Neuron (in vitro differentiated cells): ENCODE results near the gene RRAGD.

Experiments used
- H2AFZ ChIP-seq: one replicate; pipeline ENCODE4 v1.6.1; 2013; ENCODE audit warnings: low read depth, mild to moderate bottlenecking, inconsistent platforms, low read length, moderate library complexity
- H3K27me3 ChIP-seq: one replicate; pipeline ENCODE4 v1.6.1; 2013; ENCODE audit warnings: low read length; ENCODE audit not compliant: insufficient read depth
- H3K36me3 ChIP-seq: one replicate; pipeline ENCODE4 v1.6.1; 2013; ENCODE audit warnings: low read length; ENCODE audit not compliant: insufficient read depth
- H3K4me1 ChIP-seq: one replicate; pipeline ENCODE4 v1.6.1; 2013; ENCODE audit warnings: low read length; ENCODE audit not compliant: insufficient read depth
- H3K4me3 ChIP-seq: 2 replicates; pipeline ENCODE4 v1.5.1; 2013; ENCODE audit warnings: mild to moderate bottlenecking, low read length, moderate library complexity
- H3K9me3 ChIP-seq: one replicate; pipeline ENCODE4 v1.6.1; 2013; ENCODE audit warnings: low read length

Gene RRAGD

DNA sequence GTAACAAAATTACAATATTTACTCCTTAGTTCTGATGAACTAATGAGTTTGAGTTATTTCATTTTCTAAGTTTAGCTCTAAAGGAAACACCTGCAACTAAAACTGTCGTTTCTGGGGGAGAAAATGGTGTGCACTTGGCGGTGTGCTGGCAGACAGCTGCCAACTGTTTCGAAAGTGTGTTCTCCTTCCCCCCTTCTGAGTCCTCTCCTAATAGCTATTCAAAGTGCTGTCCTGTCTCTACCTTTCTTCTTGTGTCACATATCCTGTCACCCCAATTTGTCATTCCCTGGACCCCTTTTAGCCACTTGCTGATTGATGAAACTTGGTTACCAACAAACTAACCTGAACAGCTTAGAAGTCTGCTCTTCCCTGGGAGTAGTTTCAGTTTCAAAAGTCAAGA lies 54.7 kb downstream of the RRAGD start:
- no peak overlapping the region for H3K4me3 ChIP-seq
- peaks cover 8% of the 10 kb centered on the region for H3K4me1 ChIP-seq
- H3K9me3 ChIP-seq = no peaks in the 10 kb centered on the region
- H2AFZ ChIP-seq = no peak overlapping the region
- H3K27me3 ChIP-seq = no peaks in the 10 kb centered on the region
- no peaks in the 10 kb centered on the region for H3K36me3 ChIP-seq

DNA sequence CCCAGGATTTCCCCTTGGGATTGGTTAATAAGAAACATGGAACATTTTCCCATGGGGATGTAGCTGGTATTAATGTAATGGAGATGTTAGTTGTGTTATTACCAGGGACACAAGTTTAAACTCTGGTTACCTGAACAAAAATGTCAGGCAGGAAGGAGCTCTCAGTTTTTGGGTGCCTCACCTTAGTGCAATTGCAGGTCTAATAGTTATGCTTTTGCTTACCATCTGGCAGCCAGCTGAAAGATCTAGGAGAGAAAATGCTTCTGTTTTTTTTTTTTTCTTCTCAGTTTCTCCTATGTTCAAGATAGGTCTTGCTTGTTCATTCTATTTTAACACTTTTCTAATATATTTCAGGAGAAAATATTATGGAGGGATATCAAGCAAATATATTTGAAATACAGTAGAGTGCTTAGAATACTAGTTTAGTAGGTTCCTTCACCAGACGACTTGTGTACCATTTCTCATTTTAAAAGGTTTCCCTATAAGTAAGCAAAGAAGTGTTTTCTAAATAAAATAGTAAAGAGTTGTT lies 55.4 kb downstream of the RRAGD start:
- H3K4me3 ChIP-seq = no peak overlapping the region
- H3K36me3 ChIP-seq = no peaks in the 10 kb centered on the region
- H3K9me3 ChIP-seq = no peaks in the 10 kb centered on the region
- H3K4me1 ChIP-seq = peaks cover 8% of the 10 kb centered on the region
- no peaks in the 10 kb centered on the region for H3K27me3 ChIP-seq
- no peak overlapping the region for H2AFZ ChIP-seq

DNA sequence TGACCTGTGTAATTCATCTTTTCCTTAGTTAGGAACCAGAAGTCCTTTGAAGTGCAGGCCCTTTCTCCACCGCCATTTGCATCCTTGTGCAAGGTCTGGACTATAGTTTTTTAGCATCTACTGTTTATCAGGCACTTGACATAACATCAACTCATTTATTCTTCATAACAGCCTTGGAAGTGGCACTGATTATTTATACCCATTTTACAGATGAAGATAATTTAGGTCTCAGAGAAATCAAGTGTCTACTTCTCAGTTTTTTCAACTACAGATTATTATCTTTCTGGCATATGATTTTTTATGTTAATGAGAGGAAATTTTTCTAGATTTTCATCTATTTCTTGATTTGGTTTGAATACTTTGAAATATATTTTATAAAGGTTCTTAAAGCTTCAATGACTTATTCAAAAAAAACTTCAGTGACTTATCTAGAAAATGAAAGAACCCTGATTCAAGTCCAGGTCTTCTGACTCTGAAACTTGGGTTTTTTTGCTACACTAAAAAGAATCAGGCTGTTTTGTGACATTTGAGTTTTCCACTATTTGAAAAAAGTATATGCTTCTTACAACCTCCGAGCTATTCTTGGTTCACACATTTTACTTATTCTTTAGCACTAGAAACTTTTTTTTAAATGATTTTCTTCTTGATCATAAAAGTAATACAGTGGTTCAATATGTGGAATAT lies 56.4 kb downstream of the RRAGD start:
- H3K4me3 ChIP-seq = no peak overlapping the region
- H3K9me3 ChIP-seq = no peaks in the 10 kb centered on the region
- H3K4me1 ChIP-seq = peaks cover 11% of the 10 kb centered on the region
- no peak overlapping the region for H2AFZ ChIP-seq
- no peaks in the 10 kb centered on the region for H3K27me3 ChIP-seq
- no peaks in the 10 kb centered on the region for H3K36me3 ChIP-seq

DNA sequence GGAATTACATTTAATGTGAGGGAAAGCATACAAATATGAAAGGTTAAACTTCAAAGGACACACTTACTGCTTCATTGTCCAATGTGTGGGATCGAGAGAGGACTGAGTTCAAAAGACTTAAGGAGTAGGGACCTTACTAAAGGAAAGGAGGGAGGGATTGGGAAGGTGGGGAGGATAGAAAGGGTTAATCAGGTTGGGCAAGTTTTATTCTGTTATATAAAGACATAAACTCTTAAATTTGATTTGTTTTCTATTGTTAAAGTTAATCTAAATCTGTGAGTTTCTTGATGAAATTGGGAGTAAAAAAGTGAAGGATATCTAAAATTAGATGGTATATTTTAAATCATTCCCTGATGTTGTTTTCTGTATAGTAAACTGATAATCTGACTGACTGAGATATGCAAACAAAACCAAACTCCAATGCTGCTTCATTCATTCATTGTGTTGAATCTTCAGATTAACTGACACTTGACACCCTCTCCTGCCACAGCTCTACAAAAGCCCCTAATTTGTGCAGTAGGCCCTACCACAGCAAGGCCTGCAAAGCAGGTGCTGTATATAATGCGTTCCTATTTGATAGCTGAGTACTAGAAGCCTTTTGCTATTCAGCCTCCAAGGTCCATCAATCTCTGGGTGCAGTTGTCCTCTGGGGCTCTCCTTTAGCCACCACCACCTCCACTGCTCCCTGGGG lies 58.2 kb downstream of the RRAGD start:
- Histone ChIP-seq H3K4me3 (peak overlapping the region; percentile 93), H3K36me3 (no peaks in the 10 kb centered on the region), H3K9me3 (no peaks in the 10 kb centered on the region), H3K27me3 (no peaks in the 10 kb centered on the region), H3K4me1 (peaks cover 11% of the 10 kb centered on the region), H2AFZ (no peak overlapping the region)

DNA sequence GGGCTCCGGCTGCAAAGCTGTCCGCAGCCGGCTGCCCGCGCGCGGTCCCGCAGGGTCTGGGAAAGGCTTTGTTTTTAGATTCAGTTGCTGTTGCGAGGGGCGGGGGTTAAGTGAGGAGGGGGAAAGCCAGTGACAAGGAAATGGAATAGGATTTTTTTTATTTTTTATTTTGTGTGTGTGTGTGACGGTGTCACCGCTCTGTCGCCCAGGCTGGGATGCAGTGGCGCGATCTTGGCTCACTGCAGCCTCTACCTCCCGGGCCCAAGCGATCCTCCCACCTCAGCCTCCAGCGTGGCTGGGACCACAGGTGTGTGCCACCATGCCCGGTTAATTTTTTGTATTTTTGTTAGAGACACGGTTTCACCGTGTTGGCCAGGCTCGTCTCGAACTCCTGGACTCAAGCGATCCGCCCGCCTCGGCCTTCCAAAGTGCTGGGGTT lies 58.9 kb downstream of the RRAGD start:
- Histone ChIP-seq H3K9me3 (no peaks in the 10 kb centered on the region), H2AFZ (peak overlapping the region; percentile 53), H3K4me1 (peaks cover 14% of the 10 kb centered on the region), H3K4me3 (peak overlapping the region; percentile 93), H3K36me3 (no peaks in the 10 kb centered on the region), H3K27me3 (no peaks in the 10 kb centered on the region)

DNA sequence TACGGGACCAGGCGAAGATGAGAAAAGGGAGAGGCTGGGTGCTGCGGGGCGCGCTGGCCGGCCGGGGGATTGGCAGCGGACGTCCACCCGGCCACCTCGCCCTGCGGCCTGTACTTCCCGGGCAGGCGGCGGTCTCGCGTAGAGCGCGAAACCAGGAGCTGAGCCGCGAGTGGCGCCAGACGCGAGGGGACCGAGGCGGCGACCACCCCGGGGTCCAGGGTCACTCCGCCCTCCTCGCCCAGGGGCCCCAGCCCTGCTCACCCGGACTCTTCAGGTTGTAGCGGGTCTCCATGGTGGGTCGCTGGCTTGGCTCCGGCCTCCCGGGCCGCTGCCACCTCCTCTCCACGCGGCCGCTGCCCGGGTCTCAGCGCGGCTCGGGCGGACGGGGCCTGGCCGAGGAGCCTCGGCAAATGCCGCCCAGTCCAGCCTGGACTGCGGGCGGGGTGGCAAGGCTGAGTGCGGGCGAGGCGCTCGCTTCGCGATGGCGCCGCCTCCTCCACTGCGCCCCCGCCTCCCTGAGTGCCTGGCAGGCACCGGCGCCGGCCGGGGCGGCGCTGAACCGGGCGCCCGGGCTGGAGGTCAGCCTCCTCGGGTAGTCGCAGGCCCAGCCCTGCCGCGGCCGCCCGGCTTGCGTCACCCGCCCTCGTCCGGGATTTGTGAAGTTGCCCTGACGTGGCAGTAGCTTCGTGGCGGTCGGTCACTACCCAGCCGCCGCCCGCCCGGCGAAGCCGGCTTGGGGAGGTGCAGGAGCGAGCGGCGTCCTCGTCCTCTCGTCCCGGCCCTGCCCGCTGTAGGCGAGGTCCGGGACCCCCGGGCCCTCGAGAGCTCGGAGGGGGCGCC lies 59.6 kb downstream of the RRAGD start, which contains the start of gene UBE2J1:
UBE2J1 (minus strand) TSS at position 445 of the 840 bp plus-strand sequence; CDS start at position 292, 153 bp downstream.
- H3K9me3 ChIP-seq = no peaks in the 10 kb centered on the region
- peak within 1 kb of the TSS; percentile 53 for H2AFZ ChIP-seq
- H3K36me3 ChIP-seq = no peaks in the 10 kb centered on the region
- no peaks in the 10 kb centered on the region for H3K27me3 ChIP-seq
- peak within 1 kb of the TSS; percentile 93 for H3K4me3 ChIP-seq
- H3K4me1 ChIP-seq = peaks cover 20% of the 10 kb centered on the region

DNA sequence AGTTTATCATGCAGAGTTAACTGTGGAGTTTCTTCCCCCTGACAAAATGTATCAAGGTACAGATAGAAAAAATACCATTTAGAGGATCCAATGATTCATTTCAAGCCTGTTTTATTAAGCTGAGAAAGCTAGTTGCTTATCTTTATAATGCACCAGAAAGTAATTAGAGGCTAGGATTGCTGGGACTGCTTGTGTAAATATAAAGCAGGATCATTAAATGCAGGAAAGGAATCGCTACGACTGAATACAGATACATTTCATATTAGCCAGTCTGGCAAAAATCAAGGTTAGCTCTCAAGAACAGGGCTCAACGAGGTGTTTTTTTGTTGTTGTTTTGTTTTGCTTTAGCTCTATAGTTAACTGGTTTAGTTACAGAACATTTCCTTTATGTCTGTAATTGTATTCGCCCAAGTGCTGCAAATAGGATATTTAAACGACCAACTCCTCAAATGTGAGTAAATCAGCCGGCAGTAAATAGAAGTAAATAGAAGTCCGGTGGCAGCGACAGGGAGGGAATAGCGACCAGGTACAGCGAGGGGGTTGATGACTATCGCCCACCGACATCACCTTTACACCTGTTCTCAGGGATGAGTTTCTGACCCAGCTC lies 60.3 kb downstream of the RRAGD start:
- H2AFZ ChIP-seq = peak overlapping the region; percentile 53
- H3K27me3 ChIP-seq = no peaks in the 10 kb centered on the region
- no peaks in the 10 kb centered on the region for H3K9me3 ChIP-seq
- peaks cover 22% of the 10 kb centered on the region for H3K4me1 ChIP-seq
- no peaks in the 10 kb centered on the region for H3K36me3 ChIP-seq
- peak overlapping the region; percentile 93 for H3K4me3 ChIP-seq

DNA sequence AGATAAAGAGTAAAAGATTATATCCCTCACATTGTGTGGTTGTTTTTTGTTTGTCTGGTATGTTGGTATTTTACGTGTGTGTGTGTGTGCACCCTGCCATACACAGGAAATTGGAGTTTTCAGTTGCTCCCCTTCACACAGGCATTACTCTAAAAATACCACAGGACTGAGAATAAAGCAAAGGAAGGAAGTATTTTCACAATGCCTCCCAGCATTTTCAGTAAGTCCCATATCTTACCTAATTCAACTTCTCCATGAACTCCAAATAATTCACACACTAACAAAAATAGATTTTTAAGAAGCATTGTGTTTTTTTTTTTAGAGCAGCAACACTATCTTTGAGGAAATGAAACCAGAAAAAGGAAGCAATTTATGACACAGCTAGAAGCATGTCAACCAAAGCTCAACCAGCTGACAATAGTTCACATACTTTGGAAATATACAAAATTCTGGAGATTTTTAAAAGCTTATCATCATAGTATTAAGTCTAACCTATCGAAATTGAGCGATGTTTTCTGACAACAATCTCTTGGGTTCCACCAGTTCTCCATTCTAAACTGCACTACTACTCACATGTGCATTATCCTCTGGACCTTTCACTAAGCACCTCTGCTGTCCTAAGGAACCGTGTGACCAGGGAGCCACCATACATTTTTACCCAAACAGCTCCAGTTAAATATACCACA lies 61.6 kb downstream of the RRAGD start:
- Histone ChIP-seq H3K4me3 (no peak overlapping the region), H2AFZ (no peak overlapping the region), H3K9me3 (no peaks in the 10 kb centered on the region), H3K27me3 (no peaks in the 10 kb centered on the region), H3K4me1 (peaks cover 22% of the 10 kb centered on the region), H3K36me3 (no peaks in the 10 kb centered on the region)

DNA sequence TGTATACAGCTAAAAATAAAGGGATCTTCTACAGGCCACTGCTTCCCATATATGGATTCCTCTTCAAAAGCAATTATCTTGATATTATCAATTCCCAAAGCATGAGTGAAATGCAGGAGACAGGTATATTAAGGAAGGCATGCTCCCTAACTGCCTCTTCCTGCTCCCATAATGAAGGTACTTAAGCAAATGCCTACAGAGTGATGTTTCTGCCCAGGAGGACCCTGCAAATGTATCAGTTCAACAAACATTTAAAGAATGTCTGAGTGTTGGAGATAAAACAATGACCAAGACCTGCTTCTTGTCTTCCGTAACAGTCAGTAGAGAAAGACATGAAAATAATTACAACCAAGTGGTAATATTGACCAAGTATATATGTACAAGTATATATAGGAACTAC lies 63.7 kb downstream of the RRAGD start:
- peaks cover 14% of the 10 kb centered on the region for H3K4me1 ChIP-seq
- H2AFZ ChIP-seq = no peak overlapping the region
- no peaks in the 10 kb centered on the region for H3K27me3 ChIP-seq
- no peaks in the 10 kb centered on the region for H3K36me3 ChIP-seq
- H3K4me3 ChIP-seq = no peak overlapping the region
- H3K9me3 ChIP-seq = no peaks in the 10 kb centered on the region

DNA sequence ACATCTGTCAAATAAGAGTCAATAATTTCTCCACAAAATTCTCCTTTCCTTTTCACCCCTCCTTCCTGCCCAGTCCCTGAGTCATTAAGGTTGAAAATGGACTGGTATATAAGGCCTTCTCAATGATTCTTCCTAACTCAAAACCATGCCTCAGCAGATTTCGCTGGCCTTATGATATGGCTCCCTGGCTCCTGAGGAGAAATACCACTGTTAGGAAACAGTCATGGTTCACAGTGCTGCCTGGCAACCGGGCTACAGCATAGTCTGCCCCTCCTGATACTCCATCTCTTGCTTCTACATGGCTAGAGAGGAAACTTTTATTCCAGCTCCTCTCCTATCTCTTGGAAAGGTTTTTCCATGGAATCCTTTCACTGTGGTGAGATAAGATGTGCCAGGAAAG lies 64.2 kb downstream of the RRAGD start:
- Histone ChIP-seq H3K4me1 (peaks cover 14% of the 10 kb centered on the region), H3K36me3 (peaks cover under 1% of the 10 kb centered on the region), H3K4me3 (no peak overlapping the region), H3K9me3 (no peaks in the 10 kb centered on the region), H2AFZ (no peak overlapping the region), H3K27me3 (no peaks in the 10 kb centered on the region)

DNA sequence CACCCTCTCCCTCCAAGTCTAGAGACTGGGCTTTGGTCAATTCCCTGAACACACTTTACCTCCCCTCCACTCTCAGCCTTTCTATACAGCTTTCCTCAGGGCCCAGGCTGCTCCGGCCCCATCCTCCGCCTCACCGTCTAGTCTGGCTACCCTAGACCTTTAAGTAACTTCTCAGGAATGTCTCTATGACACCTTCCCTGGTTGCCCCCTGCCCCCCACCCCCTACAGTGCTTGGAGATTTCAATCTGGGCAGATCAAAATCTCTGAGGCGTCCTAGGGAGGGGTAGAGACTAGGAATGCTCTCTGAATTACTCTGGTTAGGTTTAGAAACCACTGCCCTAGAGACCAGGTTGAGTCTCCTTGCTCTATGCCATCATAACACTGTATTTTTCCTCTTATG lies 65.6 kb downstream of the RRAGD start:
- peaks cover 11% of the 10 kb centered on the region for H3K36me3 ChIP-seq
- no peak overlapping the region for H3K4me3 ChIP-seq
- no peaks in the 10 kb centered on the region for H3K27me3 ChIP-seq
- no peaks in the 10 kb centered on the region for H3K9me3 ChIP-seq
- peaks cover 13% of the 10 kb centered on the region for H3K4me1 ChIP-seq
- no peak overlapping the region for H2AFZ ChIP-seq

DNA sequence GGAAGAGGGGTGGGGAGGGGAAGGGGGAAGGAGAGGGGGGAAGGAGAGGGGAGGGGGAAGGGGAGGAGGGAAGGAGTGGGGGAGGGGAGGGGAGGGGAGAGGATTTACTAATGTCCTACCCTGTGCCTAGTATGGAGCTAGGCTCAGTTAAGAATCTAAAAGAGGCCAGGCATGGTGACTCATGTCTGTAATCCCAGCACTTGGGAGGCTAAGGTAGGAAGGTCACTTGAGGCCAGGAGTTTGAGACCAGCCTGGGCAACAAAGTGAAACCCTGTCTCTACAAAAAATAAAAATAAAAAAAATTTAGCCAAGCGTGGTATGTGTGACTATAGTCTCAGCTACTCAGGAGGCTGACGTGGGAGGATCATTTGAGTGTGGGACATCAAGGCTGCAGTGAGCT lies 72.5 kb downstream of the RRAGD start:
- Histone ChIP-seq H3K36me3 (peaks cover 62% of the 10 kb centered on the region), H2AFZ (no peak overlapping the region), H3K9me3 (no peaks in the 10 kb centered on the region), H3K4me3 (no peak overlapping the region), H3K4me1 (no peaks in the 10 kb centered on the region), H3K27me3 (no peaks in the 10 kb centered on the region)
